Glomerular visceral epithelial cell (primary cell): ENCODE data around the gene IRF4.
A peak's percentile ranks its signal among the peaks of the same experiment; 100 is the strongest.

Experiments used
- DNase-seq: peaks from one replicate; pipeline ENCODE4 v3.0.0-alpha.2; 2016; ENCODE audit errors: extremely low spot score

IRF4 gene

GRCh38 chr6:398558-399078, 7.1 kb downstream of the IRF4 start:
- no peak for DNase-seq

GRCh38 chr6:399785-400534, 8.4 kb downstream of the IRF4 start:
- no peak for DNase-seq

GRCh38 chr6:400815-401214, 9.3 kb downstream of the IRF4 start:
- no peak for DNase-seq

- no peak for DNase-seq
These were observed 9.9 kb downstream of the IRF4 start for GRCh38 chr6:401239-401993.

- no peak for DNase-seq
These were observed 10.6 kb downstream of the IRF4 start for GRCh38 chr6:401994-402640.

GRCh38 chr6:402901-403658, 11.5 kb downstream of the IRF4 start:
- DNase-seq = no peak

GRCh38 chr6:403659-404655, 12.4 kb downstream of the IRF4 start:
- DNase-seq = no peak

GRCh38 chr6:404685-405423, 13.3 kb downstream of the IRF4 start:
- DNase-seq = no peak

GRCh38 chr6:408148-408547, 16.6 kb downstream of the IRF4 start:
- DNase-seq = no peak

GRCh38 chr6:408599-409102, 17.1 kb downstream of the IRF4 start:
- peak; percentile 15 for DNase-seq

- DNase-seq = no peak
These were observed 17.9 kb downstream of the IRF4 start for GRCh38 chr6:409370-409972.

- DNase-seq = no peak
These were observed 19.2 kb downstream of the IRF4 start for GRCh38 chr6:410555-411395.

- no peak for DNase-seq
These were observed 20.0 kb downstream of the IRF4 start for GRCh38 chr6:411402-412145.

- DNase-seq = no peak
These were observed 20.8 kb downstream of the IRF4 start for GRCh38 chr6:412146-412886.

- no peak for DNase-seq
These were observed 22.9 kb downstream of the IRF4 start for GRCh38 chr6:414447-414846.

- DNase-seq = no peak
These were observed 23.5 kb downstream of the IRF4 start for GRCh38 chr6:415087-415486.

- DNase-seq = no peak
These were observed 29.7 kb downstream of the IRF4 start for GRCh38 chr6:421211-421610.
